Esophagus muscularis mucosa (tissue), 3 donors: ENCODE data around the gene LPCAT3.

Experiments
- POLR2A ChIP-seq: fragments of 450-650 bp; IDR thresholded peaks from one replicate; pipeline ENCODE4 v1.6.1; 2017; ENCODE audit warnings: antibody characterized with exemption, moderate library complexity, mild to moderate bottlenecking, low read depth
- POLR2AphosphoS5 ChIP-seq, 2 donors: sonication (generic); formaldehyde crosslinking; IDR thresholded peaks; one replicate each; pipeline ENCODE4 v1.6.1; 2017; ENCODE audit warnings: antibody characterized with exemption in 2 of 2
- TF ChIP-seq, protein P1 (sequence below), 3 experiments: fragments of 200-600 bp in 2 of 3; fragments of 450-650 bp in 1 of 3; sonication (generic) in 2 of 3; IDR thresholded peaks; one replicate each; pipeline ENCODE4 v1.5.1; 2017 to 2019; ENCODE audit warnings: antibody characterized with exemption in 3 of 3, mild to moderate bottlenecking in 2 of 3, moderate library complexity in 1 of 3

DNA sequence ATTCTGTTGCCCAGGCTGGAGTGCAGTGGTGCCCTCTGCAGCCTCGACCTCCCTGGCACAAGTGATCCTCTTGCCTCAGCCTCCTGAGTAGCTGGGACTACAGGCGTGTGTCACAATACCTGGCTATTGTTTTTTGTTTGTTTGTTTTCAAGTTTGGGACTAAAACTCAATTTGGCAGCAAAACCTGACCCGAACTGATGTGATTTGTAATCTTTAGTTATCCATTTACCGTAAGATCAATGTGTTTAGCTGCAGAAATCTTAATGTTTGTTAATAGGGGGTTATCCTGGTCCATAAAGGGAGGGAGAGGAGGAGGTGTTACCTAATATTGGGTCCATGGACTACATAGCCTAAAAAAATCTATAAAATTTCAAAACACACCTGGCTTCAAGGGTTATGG lies 41.5 kb upstream of the LPCAT3 start:
- TF ChIP-seq POLR2A (no peak), POLR2AphosphoS5 (IDR thresholded peaks at IDR 0.05) (no peak)
- TF ChIP-seq, protein P1, sequence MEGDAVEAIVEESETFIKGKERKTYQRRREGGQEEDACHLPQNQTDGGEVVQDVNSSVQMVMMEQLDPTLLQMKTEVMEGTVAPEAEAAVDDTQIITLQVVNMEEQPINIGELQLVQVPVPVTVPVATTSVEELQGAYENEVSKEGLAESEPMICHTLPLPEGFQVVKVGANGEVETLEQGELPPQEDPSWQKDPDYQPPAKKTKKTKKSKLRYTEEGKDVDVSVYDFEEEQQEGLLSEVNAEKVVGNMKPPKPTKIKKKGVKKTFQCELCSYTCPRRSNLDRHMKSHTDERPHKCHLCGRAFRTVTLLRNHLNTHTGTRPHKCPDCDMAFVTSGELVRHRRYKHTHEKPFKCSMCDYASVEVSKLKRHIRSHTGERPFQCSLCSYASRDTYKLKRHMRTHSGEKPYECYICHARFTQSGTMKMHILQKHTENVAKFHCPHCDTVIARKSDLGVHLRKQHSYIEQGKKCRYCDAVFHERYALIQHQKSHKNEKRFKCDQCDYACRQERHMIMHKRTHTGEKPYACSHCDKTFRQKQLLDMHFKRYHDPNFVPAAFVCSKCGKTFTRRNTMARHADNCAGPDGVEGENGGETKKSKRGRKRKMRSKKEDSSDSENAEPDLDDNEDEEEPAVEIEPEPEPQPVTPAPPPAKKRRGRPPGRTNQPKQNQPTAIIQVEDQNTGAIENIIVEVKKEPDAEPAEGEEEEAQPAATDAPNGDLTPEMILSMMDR (IDR thresholded peaks at IDR 0.05) = no peak
